ENCODE data around the gene PTPN1. TPM values are rescaled to one million over a fixed set of nuclear protein-coding genes. Genes with fewer than 3 reads are reported as not detected.

The PTPN1 gene
- total RNA-seq, 1 donor from 2014 or later, result 47.5 TPM

DNA sequence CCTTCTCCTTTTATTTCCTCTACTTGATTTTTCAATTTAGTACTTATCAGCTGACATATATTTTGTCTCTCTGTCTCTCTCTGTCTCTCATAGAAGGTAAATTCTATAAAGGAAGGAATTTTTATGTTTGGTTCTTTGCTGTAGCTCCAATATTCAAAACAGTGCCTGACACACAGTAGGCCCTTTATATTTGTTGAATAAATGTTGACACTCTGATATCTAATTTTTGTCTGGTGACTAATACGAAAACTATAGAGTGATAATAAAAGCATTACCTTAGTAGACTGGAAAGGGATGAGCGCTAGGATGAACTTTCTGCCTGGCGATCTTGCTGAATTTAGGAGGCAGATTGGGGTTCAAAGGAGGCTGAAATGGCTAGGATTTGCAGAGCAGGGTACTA lies 42.8 kb downstream of the PTPN1 start:
- TF ChIP-seq CTCF (IDR thresholded peaks at IDR 0.05; ENCODE audit: partially characterized antibody, unreplicated experiment), result no peak

DNA sequence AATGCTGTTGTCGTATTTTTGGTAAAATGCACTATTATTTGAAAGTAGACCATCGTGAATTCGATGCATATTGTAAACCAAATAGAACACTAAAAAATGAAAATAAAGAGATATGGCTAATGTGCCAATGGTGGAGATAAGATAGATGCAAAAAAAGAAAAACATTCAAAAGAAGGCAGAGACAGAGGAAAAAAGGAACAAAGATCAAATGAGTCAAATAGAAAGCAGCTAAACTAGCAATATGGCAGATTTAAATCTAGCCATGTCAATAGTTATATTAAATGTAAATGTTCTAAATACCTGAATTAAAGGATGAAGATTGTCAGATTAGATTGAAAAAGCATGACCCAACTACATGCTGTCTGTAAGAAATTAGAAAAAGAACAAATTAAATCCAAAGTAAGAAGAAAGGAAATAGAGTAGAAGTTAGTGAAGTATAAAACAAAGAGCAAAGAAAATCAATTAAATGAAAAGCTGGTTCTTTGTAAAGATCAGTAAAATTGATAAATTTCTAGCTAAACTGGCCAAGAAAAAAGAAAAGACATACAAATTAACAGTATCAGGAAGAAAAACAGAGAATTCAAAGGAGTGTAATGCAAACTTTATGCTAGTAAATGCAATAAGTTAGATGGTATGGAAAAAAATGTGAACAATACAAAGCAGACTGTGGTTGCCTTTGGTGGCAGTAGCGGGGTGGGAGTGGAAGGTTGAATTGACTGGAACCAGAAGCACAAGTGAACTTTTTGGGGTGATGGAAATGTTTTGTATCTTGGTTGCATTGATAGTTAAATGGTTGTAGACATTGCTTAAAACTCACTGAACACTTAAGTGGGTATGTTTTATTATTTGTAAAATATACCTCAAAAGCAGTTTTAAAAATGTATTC lies 44.8 kb downstream of the PTPN1 start:
- Mint-ChIP-seq H3K9me3 (ENCODE audit: unreplicated experiment) (no peaks in the 10 kb centered on the region), H3K27ac (ENCODE audit: unreplicated experiment) (no peak overlapping the region), H3K27me3 (ENCODE audit: unreplicated experiment) (no peaks in the 10 kb centered on the region), H3K36me3 (ENCODE audit: unreplicated experiment) (no peaks in the 10 kb centered on the region), H3K4me3 (ENCODE audit: unreplicated experiment) (no peak overlapping the region), H3K4me1 (ENCODE audit: low read depth, unreplicated experiment) (peaks cover 8% of the 10 kb centered on the region)
- no peak for TF ChIP-seq CTCF (IDR thresholded peaks at IDR 0.05; ENCODE audit: partially characterized antibody, unreplicated experiment)
- DNase-seq, result no peak

More for the DNA sequence above, 42.8 kb downstream of the PTPN1 start:
- DNase-seq, result no peak
- H3K4me3 Mint-ChIP-seq (ENCODE audit: unreplicated experiment), result no peak overlapping the region
- no peaks in the 10 kb centered on the region for H3K27me3 Mint-ChIP-seq (ENCODE audit: unreplicated experiment)
- H3K27ac Mint-ChIP-seq (ENCODE audit: unreplicated experiment), result no peak overlapping the region
- H3K36me3 Mint-ChIP-seq (ENCODE audit: unreplicated experiment), result no peaks in the 10 kb centered on the region
- no peaks in the 10 kb centered on the region for H3K9me3 Mint-ChIP-seq (ENCODE audit: unreplicated experiment)
- peaks cover 10% of the 10 kb centered on the region for H3K4me1 Mint-ChIP-seq (ENCODE audit: low read depth, unreplicated experiment)

DNA sequence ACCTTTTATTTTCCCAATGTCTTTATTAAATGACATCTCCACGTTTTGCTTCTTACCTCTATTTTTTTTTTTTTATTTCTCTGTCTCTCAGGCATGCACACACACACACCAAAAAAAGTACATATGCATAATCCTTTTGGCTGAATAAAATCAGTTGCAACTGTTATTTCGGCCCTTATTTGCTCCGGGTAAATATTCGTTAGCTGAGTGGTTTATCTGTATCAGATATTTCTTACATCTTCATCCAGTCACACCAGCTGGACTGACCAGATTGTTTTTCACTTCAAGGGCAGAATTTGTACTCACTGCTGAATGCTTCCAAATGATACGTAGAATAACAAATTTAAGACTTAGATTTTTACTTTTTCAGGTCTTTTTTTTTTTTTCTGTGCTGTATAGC lies 45.5 kb downstream of the PTPN1 start:
- no peak for TF ChIP-seq CTCF (IDR thresholded peaks at IDR 0.05; ENCODE audit: partially characterized antibody, unreplicated experiment)
- H3K27me3 Mint-ChIP-seq (ENCODE audit: unreplicated experiment), result no peaks in the 10 kb centered on the region
- H3K4me3 Mint-ChIP-seq (ENCODE audit: unreplicated experiment), result no peak overlapping the region
- H3K36me3 Mint-ChIP-seq (ENCODE audit: unreplicated experiment), result no peaks in the 10 kb centered on the region
- DNase-seq, result no peak
- H3K4me1 Mint-ChIP-seq (ENCODE audit: low read depth, unreplicated experiment), result peaks cover 8% of the 10 kb centered on the region
- no peaks in the 10 kb centered on the region for H3K9me3 Mint-ChIP-seq (ENCODE audit: unreplicated experiment)
- H3K27ac Mint-ChIP-seq (ENCODE audit: unreplicated experiment), result no peak overlapping the region

DNA sequence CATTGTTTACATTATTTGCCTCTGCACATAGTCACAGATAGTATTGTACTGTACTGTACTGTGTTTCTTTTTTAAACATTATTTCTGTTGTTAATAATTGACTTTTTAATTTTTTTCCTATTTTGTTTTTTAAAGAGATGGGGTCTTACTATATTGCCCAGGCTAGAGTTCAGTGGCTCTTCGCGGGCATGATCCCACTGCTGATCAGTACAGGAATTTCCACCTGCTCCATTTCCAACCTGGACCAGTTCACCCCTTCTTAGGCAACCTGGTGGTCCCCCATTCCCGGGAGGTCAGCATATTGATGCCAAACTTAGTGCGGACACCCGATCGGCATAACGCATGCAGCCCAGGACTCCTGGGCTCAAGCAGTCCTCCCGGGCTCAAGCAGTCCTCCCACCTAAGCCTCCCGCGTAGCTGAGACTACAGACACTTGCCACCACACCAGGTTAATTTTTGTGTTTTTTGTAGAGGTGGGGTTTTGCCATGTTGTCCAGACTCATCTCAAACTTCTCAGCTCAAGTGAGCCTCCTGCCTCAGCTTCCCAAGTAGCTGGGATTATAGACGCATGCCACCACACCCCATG lies 47.5 kb downstream of the PTPN1 start:
- Mint-ChIP-seq H3K9me3 (ENCODE audit: unreplicated experiment) (no peaks in the 10 kb centered on the region), H3K27me3 (ENCODE audit: unreplicated experiment) (no peaks in the 10 kb centered on the region), H3K27ac (ENCODE audit: unreplicated experiment) (no peak overlapping the region), H3K36me3 (ENCODE audit: unreplicated experiment) (no peaks in the 10 kb centered on the region), H3K4me1 (ENCODE audit: low read depth, unreplicated experiment) (no peaks in the 10 kb centered on the region), H3K4me3 (ENCODE audit: unreplicated experiment) (no peak overlapping the region)
- no peak for TF ChIP-seq CTCF (IDR thresholded peaks at IDR 0.05; ENCODE audit: partially characterized antibody, unreplicated experiment)
- no peak for DNase-seq

DNA sequence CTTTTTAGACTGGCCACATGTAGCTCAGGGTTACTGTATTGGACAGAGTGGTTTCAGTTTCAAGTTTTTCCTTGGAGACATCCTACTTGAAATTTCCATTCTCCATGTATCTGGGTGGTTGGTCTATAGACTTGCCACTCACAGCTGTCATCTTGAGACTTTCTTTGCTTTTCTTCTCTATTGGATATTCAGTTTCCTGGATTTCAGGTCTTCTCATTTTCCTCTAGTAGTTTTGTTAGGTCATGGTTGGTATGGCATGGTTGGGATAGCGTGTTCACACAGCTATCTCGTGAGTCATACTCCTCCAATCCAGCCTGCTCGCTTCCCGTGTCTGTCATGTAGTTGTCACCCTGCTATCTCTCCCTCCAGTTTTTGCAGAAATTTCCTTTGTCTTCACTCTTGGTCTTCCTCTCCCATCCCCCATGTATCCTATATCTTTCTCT lies 48.3 kb downstream of the PTPN1 start:
- no peak for DNase-seq
- H3K27ac Mint-ChIP-seq (ENCODE audit: unreplicated experiment), result no peak overlapping the region
- H3K4me3 Mint-ChIP-seq (ENCODE audit: unreplicated experiment), result no peak overlapping the region
- no peaks in the 10 kb centered on the region for H3K27me3 Mint-ChIP-seq (ENCODE audit: unreplicated experiment)
- H3K4me1 Mint-ChIP-seq (ENCODE audit: low read depth, unreplicated experiment), result no peaks in the 10 kb centered on the region
- H3K9me3 Mint-ChIP-seq (ENCODE audit: unreplicated experiment), result no peaks in the 10 kb centered on the region
- no peak for TF ChIP-seq CTCF (IDR thresholded peaks at IDR 0.05; ENCODE audit: partially characterized antibody, unreplicated experiment)
- H3K36me3 Mint-ChIP-seq (ENCODE audit: unreplicated experiment), result no peaks in the 10 kb centered on the region
